ENCODE measurements around the gene DCN.
A peak's percentile ranks its signal among the peaks of the same experiment; 100 is the strongest.

DCN gene

DNA sequence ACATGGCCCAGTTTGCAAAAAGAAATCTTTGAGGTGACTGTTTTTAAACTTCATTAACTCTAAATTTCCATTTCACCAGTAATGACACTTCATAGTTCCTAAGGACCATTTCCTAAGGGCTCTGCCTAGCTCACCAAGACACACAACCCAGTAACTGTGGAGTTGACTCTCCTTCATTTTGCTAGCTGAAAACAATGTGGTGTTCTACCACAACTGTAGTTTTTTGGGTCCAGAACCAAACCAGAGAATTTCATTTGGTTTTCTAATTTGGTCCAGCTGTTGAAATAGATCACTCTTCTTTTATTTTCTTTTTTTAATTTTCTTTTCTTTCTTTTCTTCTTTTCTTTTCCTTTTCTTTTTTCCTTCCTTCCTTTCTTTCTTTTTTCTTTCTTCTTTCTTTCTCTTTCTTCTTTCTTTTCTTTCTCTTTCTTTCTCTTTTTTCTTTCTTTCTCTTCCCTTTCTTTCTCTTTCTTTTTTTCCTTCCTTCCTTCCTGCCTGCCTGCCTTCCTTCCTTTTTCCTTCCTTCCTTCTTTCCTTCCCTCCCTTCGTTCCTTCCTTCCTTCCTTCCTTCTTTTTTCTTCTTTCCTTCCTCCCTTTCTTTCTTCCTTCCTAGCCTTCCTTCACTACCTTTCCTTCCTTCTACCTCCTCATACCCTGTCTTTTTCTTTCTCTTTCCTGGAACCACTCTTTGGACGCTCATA, 52.8 kb downstream of the DCN start:
- no peak for DNase-seq

DNA sequence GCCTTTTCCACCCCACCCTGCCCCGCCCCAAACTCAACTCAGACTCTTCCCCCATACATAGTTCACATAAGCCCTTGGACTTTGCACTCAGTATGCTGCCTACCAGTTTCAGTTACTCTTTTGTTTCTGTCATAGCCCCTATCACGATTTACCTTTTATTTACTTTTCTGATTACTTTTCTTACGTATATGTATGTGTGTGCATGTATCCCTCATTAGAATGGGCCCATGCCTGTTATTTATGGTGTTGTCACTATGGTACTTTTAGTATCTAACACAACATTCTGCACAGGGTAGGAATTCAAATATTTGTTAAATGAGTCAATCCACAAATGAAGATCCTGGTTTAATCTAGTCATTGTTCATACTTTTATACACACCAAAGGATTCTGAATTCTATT, 54.9 kb downstream of the DCN start:
- DNase-seq, result no peak

DNA sequence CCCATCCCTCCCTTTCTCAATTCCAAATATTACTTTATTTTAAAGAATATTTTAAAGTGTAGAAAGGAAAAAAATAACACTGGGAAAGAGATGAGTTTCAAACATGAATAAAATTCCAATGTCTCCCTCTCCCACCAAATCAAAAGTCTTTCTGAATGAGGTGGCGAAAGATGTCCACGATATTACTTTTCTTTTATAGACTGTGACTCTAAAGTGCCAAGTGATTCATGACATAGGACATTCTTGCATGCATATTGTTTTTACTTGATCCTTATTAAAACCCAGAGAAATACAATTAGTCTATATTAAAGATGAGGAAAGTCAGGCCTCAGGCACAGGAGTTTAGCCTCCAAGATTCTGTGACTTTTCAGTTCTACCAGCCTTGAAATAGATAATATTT, 55.3 kb downstream of the DCN start:
- no peak for DNase-seq

DNA sequence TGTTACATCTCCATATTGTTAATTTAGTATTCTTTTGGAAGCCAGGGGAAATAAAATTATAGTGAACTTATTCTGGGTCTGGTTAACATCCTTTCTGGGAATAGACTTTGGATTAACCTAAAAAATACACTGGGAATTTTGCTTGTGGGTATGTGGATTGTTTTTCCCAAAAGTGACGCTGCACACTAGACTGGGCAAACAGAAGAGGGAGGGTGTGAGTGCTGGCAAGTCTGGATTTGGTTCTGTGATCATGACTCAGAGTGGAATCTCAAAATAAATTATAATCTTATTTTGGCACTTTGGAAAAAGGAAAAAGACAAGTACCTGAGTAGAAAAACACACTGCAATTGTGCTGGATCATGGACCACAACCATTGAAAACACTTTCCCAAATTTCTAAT, 56.1 kb downstream of the DCN start:
- DNase-seq, result no peak

DNA sequence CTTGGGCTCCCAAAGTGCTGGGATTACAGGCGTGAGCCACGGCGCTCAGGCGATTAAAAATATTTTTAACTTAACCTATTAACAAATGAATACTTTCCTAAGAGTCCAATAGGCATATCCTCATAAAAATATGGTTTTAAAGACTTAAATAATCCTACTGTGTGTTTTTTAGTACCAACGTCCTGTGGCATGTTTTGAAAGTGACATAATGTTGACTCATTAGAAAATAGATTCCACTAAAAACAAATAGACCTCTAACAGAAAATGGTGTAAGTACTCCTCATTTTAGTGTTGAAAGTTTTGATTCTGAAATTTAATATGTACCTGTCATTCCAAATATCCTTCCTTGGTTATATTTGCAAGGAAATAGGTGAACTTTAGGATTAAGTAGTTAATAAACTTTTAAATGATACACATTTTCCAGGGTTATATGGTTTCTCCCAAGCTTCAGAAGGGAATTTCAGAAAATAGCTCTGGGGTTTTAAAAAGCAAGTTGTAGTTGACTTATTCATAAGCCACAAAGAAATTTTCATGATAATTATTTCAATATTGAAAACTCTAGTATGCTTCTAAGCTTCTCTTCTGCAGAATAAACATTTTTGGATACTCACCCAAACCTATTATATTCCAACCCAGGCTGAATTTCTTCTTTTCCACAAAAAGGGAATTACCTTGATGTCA, 59.2 kb downstream of the DCN start:
- DNase-seq, result no peak

DNA sequence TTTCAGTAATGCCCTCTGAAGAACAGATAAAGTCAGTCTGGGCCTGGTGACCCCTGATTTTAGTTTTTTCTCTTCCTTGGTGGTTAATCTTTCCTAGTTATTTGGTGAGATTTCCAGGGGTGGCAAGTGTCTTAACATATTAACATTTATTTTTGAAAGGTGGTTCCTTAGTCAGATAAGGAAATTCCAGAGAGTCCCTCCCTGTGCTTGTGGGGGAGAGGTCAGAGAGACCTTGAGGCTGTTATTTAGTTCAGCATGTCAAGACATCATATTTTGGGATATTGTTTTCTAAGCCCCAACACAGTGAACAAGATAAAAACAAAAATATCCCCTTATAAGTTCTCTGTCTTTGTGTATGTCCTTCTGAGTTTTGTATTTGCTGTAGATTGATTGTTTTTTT, 61.8 kb downstream of the DCN start:
- DNase-seq, result no peak

DNA sequence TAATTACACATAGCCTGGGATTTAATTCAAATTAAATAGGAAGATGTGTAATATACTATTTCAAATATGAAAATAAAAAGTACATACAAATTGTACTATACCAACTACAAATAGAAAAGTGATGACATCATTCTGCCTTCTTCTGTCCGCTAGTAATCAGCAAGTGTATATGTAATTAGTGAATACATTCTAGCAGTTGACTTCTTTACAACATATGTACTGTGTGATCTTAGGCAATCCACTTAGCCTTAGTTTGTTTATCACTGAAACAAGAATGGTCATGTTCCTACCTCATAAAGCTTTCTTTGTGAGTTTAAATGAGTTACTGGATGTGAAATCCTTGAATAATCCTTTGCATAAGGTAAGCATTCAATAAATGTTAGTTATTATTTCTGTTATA, 63.5 kb downstream of the DCN start:
- no peak for DNase-seq

DNA sequence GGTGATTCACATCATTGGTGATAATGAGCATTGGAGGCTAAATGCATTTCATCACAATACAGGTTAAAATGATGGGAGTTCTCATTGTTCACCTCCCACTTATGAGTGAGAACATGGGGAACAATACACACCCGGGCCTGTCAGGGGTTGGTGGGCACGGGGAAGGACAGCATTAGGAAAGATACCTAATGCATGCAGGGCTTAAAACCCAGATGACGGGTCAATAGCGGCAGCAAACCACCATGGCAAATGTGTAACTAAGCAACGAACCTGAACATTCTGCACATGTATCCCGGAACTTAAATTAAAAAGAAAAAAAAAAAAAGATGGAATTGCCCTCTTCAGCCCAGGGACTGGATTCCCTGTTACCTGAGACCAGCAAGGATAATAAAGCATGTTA, 69.0 kb downstream of the DCN start:
- DNase-seq, result no peak

DNA sequence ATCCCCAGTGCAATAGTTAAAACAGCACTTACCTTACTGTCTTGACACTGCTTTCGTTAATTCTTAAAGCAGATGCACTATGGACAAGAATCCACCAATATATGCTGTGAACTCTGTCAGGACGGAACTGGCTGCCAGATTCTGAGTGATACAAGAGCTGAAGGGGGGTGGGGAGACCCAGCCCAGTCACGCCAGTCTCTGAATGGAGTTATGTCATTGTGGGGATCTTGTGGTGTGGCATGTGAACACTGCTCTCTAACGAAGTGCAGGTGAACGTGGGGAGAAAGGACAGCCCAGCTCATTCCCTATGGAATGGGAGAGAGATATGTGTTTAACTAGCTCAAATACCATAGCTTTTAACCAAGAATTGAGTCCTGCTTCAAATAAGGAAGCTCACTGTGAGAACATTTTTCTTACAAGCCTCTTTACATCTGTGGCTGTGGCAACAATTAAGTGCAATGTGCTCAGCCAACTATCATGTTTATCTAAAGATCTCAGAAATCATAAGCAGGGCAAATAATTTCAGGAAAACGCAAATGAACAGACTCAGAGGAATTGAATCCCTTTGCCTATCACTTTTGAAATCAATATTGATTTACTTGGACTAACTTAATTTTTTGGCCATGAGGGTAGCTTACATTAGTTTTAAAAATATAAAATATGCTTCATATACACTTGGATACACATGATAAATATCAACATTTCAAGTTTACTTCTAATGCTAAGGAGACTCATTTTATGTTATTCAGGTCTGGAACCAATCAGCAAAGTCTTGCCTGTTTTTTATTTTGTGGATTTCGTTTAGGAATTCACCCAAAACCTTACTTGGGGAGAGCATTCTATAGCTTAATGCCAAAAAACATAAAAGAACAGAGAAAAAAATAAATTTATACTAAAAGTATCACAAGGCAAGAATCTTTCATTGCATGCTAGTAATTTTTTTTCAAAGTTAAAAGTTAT, 71.0 kb downstream of the DCN start, which contains the start of gene LUM:
Gene LUM (minus strand): TSS at position 129 of the 960 bp plus-strand sequence. CDS start 2,515 bp downstream, outside the sequence.
- DNase-seq, result no peak

DNA sequence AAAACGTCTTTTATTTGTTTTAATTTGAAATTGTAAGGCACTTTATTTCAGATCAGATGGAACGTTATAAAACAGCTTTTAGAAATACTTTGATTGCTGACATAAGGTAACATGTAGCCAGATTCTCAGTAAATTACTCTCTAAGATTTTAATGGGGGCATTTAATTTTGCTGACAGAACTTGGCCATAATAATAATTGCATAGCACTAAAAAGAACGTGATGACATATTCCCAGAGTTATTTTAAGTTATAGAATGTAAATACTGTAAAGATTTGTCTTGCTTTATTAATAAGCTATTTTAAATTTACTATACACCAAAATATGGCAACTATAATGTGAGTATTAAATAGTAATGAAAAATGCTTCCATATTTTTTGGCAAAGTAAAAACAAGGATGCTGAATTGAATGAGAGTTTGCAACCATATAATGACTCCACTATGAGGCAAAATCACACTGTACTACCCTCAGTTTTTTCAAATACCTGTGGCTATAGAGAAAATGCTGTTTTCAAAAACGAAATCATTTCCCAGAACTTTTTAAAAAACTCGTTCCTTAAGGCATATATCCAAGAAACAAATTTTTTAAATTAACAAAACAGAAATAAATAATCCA, 72.2 kb downstream of the DCN start:
- DNase-seq, result no peak

DNA sequence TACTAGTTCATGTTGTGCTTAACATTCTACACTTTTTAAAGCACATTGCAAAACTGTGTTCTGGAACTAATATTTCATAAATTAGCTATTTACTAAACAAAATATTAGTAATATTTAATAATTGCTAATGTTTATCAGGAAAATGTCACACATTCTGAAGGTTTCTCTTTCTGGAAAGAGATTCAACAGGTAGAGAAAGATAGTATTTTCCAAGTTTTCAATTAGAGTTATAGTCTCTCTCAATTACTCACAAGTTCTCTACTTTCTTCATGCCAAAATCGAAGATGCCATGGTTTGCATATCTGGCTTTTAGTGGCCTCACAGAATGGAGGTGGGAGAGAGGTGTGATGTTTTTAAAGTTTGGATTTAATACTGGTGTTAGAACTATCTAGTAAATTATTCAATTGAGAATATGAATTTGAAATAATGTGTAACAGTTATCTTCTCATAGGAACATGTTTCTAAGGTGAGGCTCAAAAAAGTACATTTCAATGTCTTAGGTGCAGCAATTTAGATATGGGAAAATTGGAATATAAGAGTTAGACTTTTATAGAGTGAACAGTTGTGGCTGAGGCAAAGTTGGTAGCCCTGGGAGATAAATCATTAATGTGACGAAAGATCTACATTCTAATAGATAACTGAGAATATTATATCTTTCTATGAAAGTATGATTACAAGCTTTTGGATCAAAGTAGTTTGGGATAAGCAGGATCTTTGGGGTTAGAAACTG, 72.9 kb downstream of the DCN start:
- DNase-seq, result no peak

DNA sequence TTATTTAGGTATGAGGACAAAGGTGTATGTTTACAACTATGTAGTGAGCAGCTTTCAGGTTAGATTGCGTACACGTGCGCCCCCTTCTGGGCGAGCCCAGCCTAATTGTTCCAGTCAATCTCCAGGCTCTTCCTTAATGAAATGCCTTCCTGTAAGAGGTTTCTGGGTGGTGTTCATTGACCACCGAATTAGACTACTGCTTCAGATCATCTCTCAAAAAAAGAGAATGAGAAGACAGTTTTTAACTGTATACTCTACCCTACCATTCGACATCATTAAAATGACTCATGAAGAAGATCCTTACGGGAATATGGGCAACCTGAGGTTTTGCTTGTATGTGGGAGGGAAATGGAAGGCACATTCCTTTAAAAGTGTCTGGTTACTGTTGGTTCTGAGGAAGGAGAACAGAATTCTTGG, 73.5 kb downstream of the DCN start:
- peak; percentile 51 for DNase-seq

DNA sequence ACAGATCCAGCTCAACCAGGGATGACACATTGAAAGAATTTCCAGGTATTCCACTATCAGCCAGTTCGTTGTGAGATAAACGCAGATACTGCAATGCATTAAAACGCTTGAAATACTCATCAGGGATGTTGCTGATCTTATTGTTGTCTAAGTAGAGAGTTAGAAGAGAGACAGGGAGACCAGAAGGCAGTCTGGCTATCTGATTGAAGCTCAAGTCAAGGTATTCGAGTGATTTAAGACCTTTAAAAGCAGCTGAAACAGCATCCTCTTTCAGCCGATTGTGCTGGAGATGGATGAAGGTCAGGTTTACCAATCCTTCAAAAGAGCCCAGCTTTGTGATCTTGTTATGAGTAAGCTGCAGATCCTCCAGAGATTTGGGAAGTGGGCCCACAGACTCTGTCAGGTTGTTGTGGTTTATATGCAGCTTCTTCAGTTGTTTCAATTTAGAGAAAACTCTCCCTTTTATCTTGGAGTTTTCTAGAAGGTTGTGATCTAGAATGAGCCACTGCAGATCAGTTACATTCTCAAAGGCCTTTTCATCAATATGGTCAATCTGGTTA, 74.3 kb downstream of the DCN start:
- DNase-seq, result no peak

DNA sequence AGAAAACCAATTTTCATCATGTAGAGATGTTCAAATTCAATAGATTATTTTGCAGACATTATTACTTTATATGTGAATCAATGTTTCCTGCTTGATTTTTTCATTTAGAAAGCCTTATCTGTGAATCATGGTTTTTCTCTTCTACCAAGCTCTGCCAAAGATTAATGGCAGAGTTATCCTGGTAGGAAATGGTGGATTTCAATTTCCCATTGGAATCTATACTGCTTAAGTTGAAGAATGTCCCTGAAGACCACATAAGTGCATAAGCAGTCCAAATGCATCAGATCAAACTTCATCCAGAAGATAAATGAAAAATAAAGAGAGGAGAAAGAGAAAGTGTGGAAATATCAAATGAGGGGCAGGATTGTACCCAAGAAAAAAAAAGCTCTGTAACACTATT, 76.3 kb downstream of the DCN start:
- DNase-seq, result no peak

DNA sequence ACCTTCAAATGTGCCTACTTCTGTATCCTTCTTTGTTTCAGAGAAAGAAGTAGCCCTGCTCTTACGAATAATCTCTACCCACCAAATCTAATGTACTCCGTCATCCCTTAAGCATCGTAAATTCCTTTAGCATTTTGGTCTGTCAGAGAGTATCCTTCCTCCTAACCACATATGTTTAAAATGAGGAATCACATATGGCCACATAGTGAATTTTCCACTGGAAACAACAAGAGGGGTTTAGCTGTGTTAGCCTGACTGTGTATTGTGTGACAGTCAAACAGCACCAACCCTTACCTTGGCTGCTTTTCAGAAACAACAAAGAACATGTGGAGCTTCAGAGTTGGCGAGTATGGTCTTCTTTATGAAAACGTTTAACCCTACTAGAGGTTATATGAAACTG, 76.8 kb downstream of the DCN start:
- no peak for DNase-seq

DNA sequence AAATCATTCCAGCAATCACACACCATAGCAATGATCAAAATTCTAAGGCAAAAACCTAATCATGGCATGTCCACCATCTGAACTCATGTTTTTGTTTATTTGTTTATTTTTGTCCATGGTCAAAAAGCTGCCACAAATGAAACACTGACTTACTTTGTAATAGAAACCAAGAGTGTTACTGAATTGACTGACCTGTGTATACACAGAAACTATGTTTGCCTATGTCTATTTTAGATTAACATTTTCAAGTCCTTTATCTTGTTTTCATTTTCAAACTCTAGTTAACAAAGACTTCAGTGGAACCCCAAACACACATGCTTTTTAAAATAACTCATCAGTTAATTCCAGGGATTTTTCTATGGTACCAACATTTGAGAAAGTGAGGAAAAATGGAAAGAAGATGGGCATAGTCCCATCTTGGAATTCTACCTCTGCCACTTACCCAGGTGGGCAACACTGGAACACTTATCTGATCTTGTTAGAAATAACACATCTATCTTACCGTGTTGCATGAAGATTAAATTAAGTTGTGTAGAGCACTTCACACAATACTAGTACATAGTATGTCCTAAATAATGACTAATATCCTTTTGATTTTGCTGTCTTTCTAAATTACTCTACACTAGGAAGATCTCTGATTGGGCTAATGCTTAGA, 77.7 kb downstream of the DCN start:
- no peak for DNase-seq

DNA sequence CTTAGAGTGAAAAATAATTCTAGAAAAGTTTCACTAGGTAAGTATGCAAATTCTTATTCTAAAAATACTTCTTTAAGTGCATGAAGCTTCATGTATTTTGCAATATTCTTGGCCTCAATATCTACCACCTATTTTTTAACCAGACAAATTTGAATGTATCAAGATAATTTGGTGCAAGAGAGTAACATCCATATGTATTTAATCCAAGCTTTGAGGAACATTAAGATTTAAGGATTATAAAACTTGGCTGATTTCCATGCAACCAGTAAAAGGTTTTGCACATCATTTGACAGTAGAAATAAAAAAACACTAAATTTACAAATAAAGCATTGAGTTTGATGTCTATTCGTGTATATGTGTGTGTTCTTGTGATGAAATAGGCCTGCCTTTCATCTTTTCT, 79.0 kb downstream of the DCN start:
- DNase-seq, result no peak

DNA sequence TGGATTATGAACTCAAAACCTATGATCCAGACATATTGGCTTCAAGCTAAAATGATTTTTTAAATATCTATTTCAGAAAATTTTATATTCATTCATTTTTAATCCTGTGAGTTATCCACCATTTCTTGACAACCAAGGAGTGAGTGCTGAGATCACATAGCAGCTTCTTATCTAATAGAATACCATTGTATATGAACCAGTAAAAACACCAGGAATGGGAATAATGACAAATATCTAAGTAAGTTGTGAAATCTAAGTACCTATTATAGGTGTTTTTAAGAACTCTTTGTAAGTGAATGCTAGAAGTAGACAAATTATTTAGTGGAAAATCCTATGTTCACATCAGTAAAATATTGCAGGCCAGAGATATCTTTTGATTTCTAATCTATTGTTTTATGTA, 79.5 kb downstream of the DCN start:
- no peak for DNase-seq

DNA sequence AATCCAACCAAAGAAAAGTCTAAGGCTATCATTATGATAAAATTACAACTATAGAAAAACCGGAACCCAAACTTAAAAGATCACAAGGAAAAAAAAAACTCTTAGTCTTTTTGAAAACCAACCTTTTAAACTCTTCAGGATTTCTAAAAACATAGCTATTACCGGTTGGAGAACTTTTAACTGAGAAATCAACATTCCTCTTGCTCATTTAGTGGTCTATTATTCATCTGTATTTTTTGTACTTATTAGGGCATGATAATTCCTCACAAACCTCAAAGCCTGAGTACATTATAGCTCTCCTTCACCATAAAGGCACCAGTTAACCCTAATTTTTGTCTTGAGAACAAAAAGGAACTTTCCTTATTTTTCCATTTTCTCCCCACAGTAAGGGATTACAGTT, 81.7 kb downstream of the DCN start:
- DNase-seq, result no peak

DNA sequence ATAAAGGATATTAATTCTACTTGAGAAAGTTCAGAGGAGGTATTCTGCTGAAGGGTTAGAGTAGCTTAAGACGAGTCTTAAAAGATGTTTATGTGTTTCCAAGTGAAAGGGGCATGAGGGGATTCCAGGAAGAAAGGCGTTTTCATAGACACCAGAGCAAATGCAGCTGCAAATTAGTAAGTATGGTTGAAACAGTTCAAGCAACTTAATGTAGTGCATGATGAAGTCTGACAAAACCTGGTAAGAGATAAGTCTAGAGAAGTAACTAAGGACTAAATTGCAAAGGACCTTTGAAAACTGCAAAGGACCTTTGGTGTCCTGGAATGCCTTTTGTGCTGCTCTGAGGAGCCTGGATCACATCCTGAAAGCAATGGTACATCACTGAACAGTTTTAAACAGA, 82.8 kb downstream of the DCN start:
- no peak for DNase-seq

DNA sequence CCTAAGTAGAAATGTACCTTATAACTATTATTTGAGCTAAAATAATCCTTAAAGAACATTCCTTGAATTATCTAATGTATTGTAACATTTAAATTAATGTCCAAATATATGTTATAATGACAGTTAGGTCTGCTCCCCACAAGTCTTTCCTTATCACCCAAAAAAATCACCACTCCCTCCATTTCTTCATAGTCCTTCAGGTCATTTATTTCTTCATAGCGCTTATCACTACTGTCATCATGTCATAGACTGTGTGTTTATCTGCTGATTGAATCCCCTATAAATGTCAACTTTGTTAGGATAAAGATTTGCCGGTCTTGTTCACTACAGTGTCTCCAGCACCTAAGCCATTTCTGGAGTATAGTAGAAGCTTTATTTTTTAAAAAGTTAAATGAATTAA, 83.3 kb downstream of the DCN start:
- DNase-seq, result no peak

DNA sequence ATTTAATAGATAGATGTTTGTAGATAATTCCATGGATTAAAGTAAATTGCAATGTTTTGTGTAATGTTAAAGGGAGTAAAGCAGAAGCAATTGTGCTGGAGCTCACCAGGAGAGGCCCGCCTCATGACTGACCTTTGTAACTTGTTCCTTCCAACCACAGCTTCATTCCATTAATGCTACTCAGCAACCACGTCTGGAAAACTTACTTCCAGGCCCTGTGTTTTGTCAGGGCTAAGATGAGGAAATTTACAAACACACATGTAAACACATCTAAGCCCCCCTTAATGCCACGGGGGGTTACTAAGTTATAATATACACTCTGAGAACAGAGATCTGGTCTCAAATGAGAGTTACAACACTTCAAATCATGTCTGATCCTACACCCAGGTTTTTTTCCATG, 83.7 kb downstream of the DCN start:
- DNase-seq, result no peak

Measured in NCI-H2227 treated with DMSO at 0.1 percent for 48 hours (cell line).